Activated T-helper 1 cell treated with anti-CD3 and anti-CD28 coated beads, Interleukin-2, amount 50 U/mL, for 16 hours (primary cell): ENCODE measurements around the gene GJB6.
"Not testable (repeated sequence)": the region's sequence is repeated elsewhere in the genome, so short reads cannot be mapped to it uniquely, and the experiment has no call there.

Source experiments
- DNase-seq, 2 donors: peaks; one replicate each; pipeline ENCODE4 v3.0.0-alpha.2; 2020; ENCODE audit warnings: low read depth in 1 of 2, low spot score in 1 of 2

Gene GJB6

DNA sequence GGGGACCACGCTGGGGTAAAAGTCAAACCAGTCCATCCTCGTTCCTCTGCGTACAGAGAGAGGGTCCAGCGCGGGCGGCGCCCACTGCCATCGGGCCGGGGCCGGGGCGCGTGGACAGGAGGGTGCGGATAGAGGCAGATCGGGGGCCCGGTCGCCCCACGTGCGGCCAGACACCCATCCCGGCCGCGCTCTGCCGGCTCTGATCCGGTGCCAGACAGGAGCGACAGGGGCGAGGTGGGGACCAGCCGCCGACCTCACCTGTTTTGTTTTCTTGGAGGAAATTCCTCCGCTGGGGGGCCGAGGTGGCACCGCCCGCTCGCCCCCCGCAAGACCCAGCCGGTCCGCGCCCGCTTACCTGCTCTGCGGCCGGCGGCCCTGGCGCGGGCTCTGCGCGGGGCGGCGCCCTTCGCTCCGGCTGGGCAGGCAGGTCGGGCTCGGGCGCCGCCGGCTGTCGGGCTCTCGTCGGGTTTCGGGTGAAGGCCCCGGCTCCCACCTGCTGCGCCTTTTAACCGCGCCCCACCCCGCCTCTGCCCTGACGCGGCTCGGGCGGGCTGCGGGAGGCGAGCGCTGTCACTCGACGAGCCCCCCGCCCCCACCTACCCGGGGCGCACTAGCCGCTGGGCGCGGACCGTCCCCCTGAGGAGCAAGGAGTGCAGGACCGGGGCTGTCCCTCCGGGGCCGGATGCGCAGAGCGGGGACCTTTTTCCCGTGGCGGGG lies at the start of gene GJB6:
TSS of gene GJB6 (minus strand) at position 481 of the 717 bp plus-strand sequence. CDS start 8,839 bp downstream, outside the sequence.
- DNase-seq: no peak

GRCh38 chr13:20276901-20277300 lies 44.8 kb upstream of the GJB6 start:
- not testable (repeated sequence) for DNase-seq

DNA sequence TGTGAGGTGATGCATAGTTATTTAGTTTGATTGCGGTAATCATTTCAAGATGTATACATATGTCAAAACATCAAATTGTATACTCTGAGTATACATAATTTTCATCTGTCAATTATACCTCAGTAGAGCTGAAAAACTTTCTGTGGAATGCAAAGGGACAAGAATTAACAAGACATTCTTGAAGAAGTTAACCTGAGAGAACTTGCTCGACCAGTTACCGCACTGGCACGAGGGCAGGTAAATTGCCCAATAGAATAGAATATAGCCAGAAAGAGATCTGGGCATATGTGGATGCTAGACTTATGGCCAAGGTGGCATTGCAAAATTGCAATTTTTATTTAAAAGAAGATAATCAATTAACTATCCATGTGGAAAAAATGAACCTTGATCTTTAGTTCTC lies 42.3 kb upstream of the GJB6 start:
- no peak for DNase-seq

DNA sequence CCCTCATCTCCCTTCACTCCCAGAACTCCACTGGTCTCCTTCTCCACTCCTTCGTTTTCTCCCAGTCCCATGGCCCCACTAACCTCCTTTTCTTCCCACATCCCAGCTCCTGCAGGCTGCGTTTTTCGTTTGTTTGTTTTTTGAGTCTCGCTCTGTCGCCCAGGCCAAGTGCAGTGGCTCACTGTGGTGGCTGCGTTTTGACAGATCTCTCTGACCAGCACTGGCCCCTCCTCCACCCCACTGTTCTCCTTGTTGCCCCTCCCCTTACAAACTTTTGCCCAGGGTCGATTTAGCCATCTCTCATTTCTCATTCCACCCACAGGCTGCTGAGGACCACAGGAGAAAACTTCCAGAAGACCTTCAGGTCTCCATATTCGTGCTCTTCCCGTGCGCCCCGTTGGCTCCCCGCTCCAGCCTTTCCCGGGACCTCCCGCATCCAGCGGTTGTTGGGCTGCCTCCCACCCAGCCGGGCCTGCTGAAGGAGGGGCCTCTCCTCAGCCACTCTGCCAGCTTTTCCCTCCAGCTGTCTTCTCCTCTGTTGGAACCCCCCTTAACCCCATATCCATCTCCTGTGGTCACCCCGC lies 40.6 kb upstream of the GJB6 start:
- no peak for DNase-seq

- no peak for DNase-seq
Observed at GRCh38 chr13:20272104-20272503, 40.0 kb upstream of the GJB6 start.

DNA sequence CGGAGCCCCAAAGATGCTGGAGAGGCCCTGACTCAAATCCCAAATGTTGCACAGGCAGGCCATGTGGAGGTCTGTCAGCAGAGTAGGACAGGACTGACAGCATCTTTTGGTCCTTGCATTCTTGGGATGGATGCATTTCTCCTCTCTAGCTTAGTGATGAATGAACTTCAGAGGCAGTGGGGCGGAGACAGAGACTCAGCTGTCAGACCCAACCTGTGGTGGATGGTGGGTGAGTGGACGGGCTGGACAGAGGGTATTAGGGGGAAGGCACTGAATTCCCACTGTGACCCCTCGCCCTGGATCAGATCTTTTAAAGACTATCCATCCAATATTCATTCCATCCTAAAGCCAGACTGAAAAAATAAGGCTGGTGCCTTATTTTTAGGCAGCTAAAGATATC lies 39.3 kb upstream of the GJB6 start:
- DNase-seq: no peak

DNA sequence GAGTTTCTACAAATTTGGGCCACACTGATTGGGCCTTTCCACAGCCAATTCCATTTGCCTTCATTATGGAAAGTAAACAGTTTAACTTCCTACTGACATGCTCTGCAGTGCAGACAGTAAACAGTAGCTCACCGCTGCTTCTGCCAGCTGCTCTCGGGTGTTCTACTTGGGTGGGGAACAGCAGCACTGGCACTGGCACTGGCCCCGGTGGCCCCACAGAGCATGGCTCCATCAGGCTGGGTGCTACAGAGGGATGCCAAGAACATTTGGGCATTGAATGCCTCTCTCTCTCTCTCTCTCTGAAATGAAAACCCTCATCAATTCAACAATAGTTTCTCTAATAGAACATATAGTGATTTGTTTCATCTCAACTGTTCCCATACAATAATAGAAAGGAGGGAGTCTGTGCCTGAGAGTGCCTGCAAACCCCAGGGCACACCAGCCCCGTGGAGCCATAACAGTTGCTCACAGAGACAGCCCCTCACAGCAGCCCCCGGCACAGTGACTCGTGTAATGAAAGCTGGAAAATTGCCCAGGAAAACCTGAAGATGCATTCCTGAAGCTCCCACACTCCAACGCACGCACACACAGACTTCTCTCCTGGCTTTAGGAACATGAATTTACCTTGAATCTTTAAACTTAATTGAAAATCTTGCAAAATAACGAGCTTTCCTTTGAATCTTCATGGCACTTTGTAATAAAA lies 38.2 kb upstream of the GJB6 start:
- DNase-seq: no peak

DNA sequence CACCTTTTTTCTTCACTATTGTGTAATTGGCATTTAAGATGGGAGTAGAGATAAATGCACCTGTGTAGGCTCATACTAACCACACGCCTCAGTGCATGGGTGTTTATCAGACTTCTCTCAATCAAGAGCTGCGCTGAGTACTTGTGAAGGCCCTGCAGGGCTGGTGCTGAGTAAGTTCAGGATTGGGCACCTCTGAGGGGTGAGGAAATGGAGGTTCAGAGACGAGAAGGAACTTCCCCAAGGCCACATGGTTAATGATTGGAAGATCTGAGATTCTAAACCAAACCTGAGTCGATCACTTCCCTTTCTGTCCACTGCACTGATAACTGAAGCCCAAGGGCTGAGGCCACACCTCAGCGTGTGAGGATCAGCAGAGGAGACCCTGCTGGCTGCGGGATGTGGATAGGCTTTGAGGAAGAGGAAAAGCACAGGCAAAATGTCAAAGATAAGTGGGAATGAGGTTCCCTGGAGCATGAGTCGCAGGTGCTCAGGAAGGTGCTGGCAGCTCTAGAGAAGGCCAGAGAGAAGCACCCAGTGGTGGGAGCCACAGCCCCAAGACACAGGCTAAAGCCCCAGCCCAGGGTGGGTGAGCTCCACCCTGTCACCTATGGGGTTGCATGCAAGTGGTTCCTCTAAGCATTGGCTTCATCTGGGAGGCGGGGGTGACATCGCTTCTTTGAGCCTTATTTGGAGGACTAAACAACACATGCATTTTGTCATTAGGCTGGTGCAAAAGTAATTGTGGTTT lies 32.3 kb upstream of the GJB6 start:
- no peak for DNase-seq

- DNase-seq: no peak
Observed at GRCh38 chr13:20263393-20264044, 31.4 kb upstream of the GJB6 start.

- no peak for DNase-seq
Observed at GRCh38 chr13:20258963-20259288, 26.8 kb upstream of the GJB6 start.

DNA sequence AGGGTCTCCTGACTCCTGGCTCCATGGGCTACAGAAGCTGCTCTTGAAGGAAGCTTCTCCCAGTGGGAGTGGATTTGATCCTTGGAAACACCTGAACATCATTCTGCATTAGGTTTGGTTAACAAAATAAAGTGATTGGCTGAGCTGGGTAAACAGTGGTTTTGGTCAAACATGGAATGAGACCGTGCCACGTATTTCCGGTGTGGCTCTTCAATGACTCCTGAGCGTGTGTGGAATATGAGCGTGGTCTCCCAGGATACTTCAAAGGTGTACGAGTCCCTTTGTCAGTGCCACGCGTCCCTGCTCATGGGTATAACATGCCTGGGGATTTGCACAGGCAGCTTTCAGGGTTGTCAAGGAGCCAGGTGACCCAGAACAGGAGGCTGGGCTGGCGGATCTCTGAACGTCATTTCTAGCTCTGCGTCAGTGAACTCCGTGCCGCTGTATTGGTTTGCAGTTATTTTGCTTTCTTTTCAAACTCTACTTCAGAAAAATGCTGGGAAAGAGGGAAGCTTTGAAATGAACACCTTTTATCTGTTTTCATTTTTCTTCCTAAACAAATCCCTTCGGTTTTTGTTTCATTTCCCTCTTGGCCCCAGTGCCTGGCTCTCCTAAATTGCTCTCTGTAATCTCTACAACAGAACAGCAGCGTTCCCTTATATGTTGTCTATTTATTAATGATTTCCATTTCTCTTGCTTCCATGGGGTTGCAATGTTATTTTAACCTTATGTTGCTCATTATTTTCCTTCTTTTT lies 26.3 kb upstream of the GJB6 start:
- no peak for DNase-seq

DNA sequence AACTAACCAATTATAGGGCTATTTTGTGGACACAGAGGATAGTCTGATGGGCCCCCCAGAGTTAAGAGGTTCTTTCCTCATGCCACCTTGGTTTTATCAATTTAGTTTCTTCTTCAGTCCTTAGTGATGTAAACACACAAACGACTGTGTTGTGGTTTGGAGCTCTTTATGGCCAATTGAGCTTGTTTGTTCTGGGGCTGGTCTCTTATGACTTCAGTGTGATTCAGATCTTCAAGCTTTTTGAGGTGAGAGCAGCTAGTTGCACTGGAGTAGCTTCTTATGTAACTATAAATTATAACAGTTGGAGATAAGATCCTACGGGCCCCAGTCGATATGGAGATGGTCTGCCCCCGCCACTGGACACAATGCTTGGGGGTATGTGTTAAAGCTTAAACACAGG lies 22.0 kb upstream of the GJB6 start:
- no peak for DNase-seq

GRCh38 chr13:20249913-20250312 lies 17.8 kb upstream of the GJB6 start:
- no peak for DNase-seq

- no peak for DNase-seq
Observed at GRCh38 chr13:20247963-20248362, 15.8 kb upstream of the GJB6 start.

DNA sequence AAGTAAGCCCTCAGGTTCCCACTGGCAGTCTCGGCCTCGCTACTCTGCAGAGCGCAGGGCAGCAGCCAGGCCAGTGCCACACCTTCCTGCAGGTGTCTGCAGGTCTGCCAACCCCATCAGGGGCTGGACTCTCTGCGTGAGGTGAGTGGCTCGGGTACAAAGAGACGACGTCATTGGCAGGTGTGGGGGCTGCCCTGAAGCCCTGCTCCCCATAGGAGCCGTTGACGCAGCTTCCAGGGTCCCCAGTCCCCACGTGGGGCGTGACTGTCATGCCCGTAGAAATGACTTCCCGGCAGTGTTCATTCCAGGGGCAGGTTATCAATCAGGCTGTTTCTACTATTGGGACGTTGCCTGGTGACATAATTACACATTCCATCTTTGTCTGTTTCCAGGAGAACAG lies 15.3 kb upstream of the GJB6 start:
- no peak for DNase-seq

- DNase-seq: no peak
Observed at GRCh38 chr13:20241593-20241992, 9.5 kb upstream of the GJB6 start.

- no peak for DNase-seq
Observed at GRCh38 chr13:20239748-20240147, 7.6 kb upstream of the GJB6 start.

DNA sequence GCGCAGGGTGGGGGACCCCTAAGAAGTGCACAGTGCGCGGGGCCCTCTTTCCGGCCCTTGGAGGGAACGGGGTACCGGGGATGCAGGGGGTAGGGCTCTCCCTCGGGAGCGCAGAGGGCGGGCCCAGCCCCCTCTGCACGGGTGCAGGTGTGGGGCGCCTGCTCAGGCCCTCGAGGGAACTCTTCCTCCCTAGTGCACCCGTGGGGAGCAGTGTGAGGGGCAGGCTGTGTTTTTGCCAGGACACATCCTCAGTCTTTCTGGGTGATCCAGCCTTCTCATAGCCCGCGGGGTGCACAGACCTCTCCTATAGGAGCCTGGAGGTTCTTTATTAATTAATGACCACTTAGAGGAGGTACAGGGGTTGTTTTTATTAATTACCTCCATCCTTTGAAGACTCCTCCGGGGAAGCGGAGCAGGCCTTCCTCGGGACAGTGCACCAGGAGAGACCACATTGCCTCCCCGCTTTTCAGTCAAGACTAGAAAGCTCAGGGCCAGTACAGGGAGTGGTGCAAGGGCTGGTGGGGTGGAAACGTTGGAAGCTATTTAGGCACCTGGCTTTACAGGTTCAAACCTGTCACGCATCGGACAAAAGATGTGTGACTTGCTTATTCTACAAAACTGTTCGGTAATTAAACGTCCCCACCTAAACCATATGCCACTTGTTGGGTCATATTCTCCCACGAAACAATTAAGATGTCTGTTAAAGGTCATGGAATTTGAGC lies 598 bp upstream of the GJB6 start:
- no peak for DNase-seq

DNA sequence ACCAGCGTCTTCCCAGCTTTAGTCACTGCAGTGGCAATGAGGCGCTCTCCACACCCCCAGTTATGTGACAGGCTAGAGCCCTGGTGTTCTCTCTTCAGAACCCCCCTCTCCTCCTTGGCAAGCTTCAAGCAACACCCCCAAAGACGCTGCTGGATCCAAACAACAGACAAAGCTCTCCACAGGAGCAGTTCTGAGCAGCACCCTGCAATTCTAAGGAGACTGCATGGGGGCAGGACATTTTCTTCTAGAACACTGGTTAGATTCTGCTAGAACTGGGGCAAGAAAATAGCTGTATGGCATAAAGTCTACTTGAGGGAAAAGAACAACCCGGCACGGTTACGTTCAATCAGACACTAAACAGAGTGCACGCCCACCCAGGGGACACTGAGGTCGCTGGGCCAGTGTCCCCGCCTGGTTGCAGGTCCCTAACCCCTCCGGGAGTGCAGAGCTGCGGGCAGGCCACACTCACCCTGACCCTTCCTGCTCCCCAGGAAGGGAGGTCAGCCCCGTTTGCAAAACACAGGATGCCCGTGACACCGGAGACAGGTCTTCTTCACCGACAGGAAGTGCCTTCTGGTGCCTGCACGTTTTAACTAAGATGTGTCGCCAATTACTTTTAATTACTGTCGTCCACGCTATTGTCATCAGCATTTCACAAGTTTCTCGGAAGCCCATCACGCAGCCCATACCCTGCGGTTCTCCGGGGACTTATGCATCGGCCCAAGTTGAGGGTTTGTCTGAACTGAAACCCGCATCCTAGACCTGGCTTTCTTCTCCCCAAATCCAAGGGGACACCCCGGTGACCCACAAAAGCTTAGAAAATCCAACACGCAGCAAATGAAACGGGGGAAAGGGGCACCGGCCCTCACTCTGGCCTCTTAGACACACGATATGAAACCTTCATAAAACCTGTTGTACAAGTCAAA lies 943 bp downstream of the GJB6 start:
- no peak for DNase-seq
